Measurements from ENCODE around the gene ORAI3. TPM values are rescaled to one million over a fixed set of nuclear protein-coding genes. Genes with fewer than 3 reads are reported as not detected.
A peak's percentile ranks its signal among the peaks of the same experiment; 100 is the strongest.
"Not testable (repeated sequence)": the region's sequence is repeated elsewhere in the genome, so short reads cannot be mapped to it uniquely, and the experiment has no call there.

ORAI3 gene
- polyA plus RNA-seq, 4 donors: 6.2 to 38.1 (median 8.6) TPM

- WGBS, 3 donors: 59 to 67% (median 64%) methylated on average over 12 of the region's 12 CpGs
- FAIRE-seq: no peak
- H3K27ac ChIP-seq (ENCODE audit: low read depth in 1 of 3, low read length in 2 of 3): no peak overlapping the region
- H3K4me3 ChIP-seq (ENCODE audit: low read depth in 1 of 3, low read length in 3 of 3): no peak overlapping the region
- no peaks in the 10 kb centered on the region for H3K9me3 ChIP-seq (ENCODE audit: control insufficient read depth in 2 of 2, insufficient read depth in 1 of 2, low read depth in 1 of 2, low read length in 1 of 2)
- no peaks in the 10 kb centered on the region for H3K27me3 ChIP-seq (ENCODE audit: control insufficient read depth in 3 of 3, insufficient read depth in 3 of 3, low read length in 3 of 3)
- peaks cover 0 to 22% (median 0%) of the 10 kb centered on the region in 3 donors for H3K4me1 ChIP-seq (ENCODE audit: control insufficient read depth in 3 of 3, insufficient read depth in 2 of 3, low read depth in 1 of 3, low read length in 2 of 3)
- peaks cover 2 to 82% (median 5%) of the 10 kb centered on the region in 3 donors for H3K36me3 ChIP-seq (ENCODE audit: control insufficient read depth in 3 of 3, insufficient read depth in 2 of 3, low read depth in 1 of 3, low read length in 3 of 3)
- peak in 1 of 2 donors; percentile 56 for DNase-seq
Measured at GRCh38 chr16:30934827-30935557, 13.9 kb upstream of the ORAI3 start.

- Histone ChIP-seq H3K4me3 (ENCODE audit: low read depth in 1 of 3, low read length in 3 of 3) (no peak overlapping the region), H3K4me1 (ENCODE audit: control insufficient read depth in 3 of 3, insufficient read depth in 2 of 3, low read depth in 1 of 3, low read length in 2 of 3) (peaks cover 0 to 14% (median 5%) of the 10 kb centered on the region in 3 donors), H3K27me3 (ENCODE audit: control insufficient read depth in 3 of 3, insufficient read depth in 3 of 3, low read length in 3 of 3) (no peaks in the 10 kb centered on the region), H3K36me3 (ENCODE audit: control insufficient read depth in 3 of 3, insufficient read depth in 2 of 3, low read depth in 1 of 3, low read length in 3 of 3) (peaks cover 0 to 80% (median 2%) of the 10 kb centered on the region in 3 donors), H3K9me3 (ENCODE audit: control insufficient read depth in 2 of 2, insufficient read depth in 1 of 2, low read depth in 1 of 2, low read length in 1 of 2) (no peaks in the 10 kb centered on the region), H3K27ac (ENCODE audit: low read depth in 1 of 3, low read length in 2 of 3) (no peak overlapping the region)
- 47 to 68% (median 50%) methylated on average over 5 of the region's 5 CpGs for WGBS, 3 donors
- DNase-seq (no peak), FAIRE-seq (no peak)
Measured at GRCh38 chr16:30937692-30938091, 11.2 kb upstream of the ORAI3 start.

GRCh38 chr16:30939571-30939970 lies 9.3 kb upstream of the ORAI3 start:
- H3K9me3 ChIP-seq (ENCODE audit: control insufficient read depth in 2 of 2, insufficient read depth in 1 of 2, low read depth in 1 of 2, low read length in 1 of 2); FAIRE-seq; DNase-seq; H3K4me3 ChIP-seq (ENCODE audit: low read depth in 1 of 3, low read length in 3 of 3); H3K27ac ChIP-seq (ENCODE audit: low read depth in 1 of 3, low read length in 2 of 3); H3K27me3 ChIP-seq (ENCODE audit: control insufficient read depth in 3 of 3, insufficient read depth in 3 of 3, low read length in 3 of 3): not testable (repeated sequence)
- Histone ChIP-seq H3K36me3 (ENCODE audit: control insufficient read depth in 3 of 3, insufficient read depth in 2 of 3, low read depth in 1 of 3, low read length in 3 of 3) (peaks cover 0 to 78% (median 2%) of the 10 kb centered on the region in 3 donors), H3K4me1 (ENCODE audit: control insufficient read depth in 3 of 3, insufficient read depth in 2 of 3, low read depth in 1 of 3, low read length in 2 of 3) (peaks cover 0 to 22% (median 5%) of the 10 kb centered on the region in 3 donors)
- WGBS, 3 donors: 92 to 94% (median 93%) methylated on average over 8 of the region's 8 CpGs

- no peak for FAIRE-seq
Measured at GRCh38 chr16:30941600-30942425, 7.1 kb upstream of the ORAI3 start.

GRCh38 chr16:30942426-30942806 lies 6.5 kb upstream of the ORAI3 start:
- Histone ChIP-seq H3K4me1 (ENCODE audit: control insufficient read depth in 3 of 3, insufficient read depth in 2 of 3, low read depth in 1 of 3, low read length in 2 of 3) (peaks cover 0 to 22% (median 5%) of the 10 kb centered on the region in 3 donors), H3K4me3 (ENCODE audit: low read depth in 1 of 3, low read length in 3 of 3) (peak overlapping the region in 1 of 3 donors; percentile 15), H3K27ac (ENCODE audit: low read depth in 1 of 3, low read length in 2 of 3) (peak overlapping the region; percentile 68 to 88 (median 74)), H3K27me3 (ENCODE audit: control insufficient read depth in 3 of 3, insufficient read depth in 3 of 3, low read length in 3 of 3) (no peaks in the 10 kb centered on the region), H3K9me3 (ENCODE audit: control insufficient read depth in 2 of 2, insufficient read depth in 1 of 2, low read depth in 1 of 2, low read length in 1 of 2) (no peaks in the 10 kb centered on the region), H3K36me3 (ENCODE audit: control insufficient read depth in 3 of 3, insufficient read depth in 2 of 3, low read depth in 1 of 3, low read length in 3 of 3) (peaks cover 0 to 78% (median 2%) of the 10 kb centered on the region in 3 donors)
- DNase-seq: peak; percentile 63 to 75
- FAIRE-seq: no peak
- 32 to 69% (median 54%) methylated on average over 4 of the region's 4 CpGs for WGBS, 3 donors

More at GRCh38 chr16:30941600-30942425, 7.1 kb upstream of the ORAI3 start:
- peak overlapping the region; percentile 68 to 88 (median 74) for H3K27ac ChIP-seq (ENCODE audit: low read depth in 1 of 3, low read length in 2 of 3)
- peaks cover 0 to 22% (median 5%) of the 10 kb centered on the region in 3 donors for H3K4me1 ChIP-seq (ENCODE audit: control insufficient read depth in 3 of 3, insufficient read depth in 2 of 3, low read depth in 1 of 3, low read length in 2 of 3)
- peak; percentile 87 to 91 for DNase-seq
- WGBS, 3 donors: 12 to 21% (median 13%) methylated on average over 15 of the region's 15 CpGs
- no peaks in the 10 kb centered on the region for H3K9me3 ChIP-seq (ENCODE audit: control insufficient read depth in 2 of 2, insufficient read depth in 1 of 2, low read depth in 1 of 2, low read length in 1 of 2)
- H3K36me3 ChIP-seq (ENCODE audit: control insufficient read depth in 3 of 3, insufficient read depth in 2 of 3, low read depth in 1 of 3, low read length in 3 of 3): peaks cover 0 to 79% (median 2%) of the 10 kb centered on the region in 3 donors
- peak overlapping the region in 1 of 3 donors; percentile 15 for H3K4me3 ChIP-seq (ENCODE audit: low read depth in 1 of 3, low read length in 3 of 3)
- no peaks in the 10 kb centered on the region for H3K27me3 ChIP-seq (ENCODE audit: control insufficient read depth in 3 of 3, insufficient read depth in 3 of 3, low read length in 3 of 3)

GRCh38 chr16:30944352-30944751 lies 4.5 kb upstream of the ORAI3 start:
- no peak for FAIRE-seq
- peaks cover 0 to 72% (median 2%) of the 10 kb centered on the region in 3 donors for H3K36me3 ChIP-seq (ENCODE audit: control insufficient read depth in 3 of 3, insufficient read depth in 2 of 3, low read depth in 1 of 3, low read length in 3 of 3)

GRCh38 chr16:30946671-30947540 lies 2.0 kb upstream of the ORAI3 start:
- Histone ChIP-seq H3K4me3 (ENCODE audit: low read depth in 1 of 3, low read length in 3 of 3) (no peak overlapping the region), H3K36me3 (ENCODE audit: control insufficient read depth in 3 of 3, insufficient read depth in 2 of 3, low read depth in 1 of 3, low read length in 3 of 3) (peaks cover 0 to 62% (median 0%) of the 10 kb centered on the region in 3 donors), H3K27me3 (ENCODE audit: control insufficient read depth in 3 of 3, insufficient read depth in 3 of 3, low read length in 3 of 3) (no peaks in the 10 kb centered on the region), H3K9me3 (ENCODE audit: control insufficient read depth in 2 of 2, insufficient read depth in 1 of 2, low read depth in 1 of 2, low read length in 1 of 2) (no peaks in the 10 kb centered on the region), H3K4me1 (ENCODE audit: control insufficient read depth in 3 of 3, insufficient read depth in 2 of 3, low read depth in 1 of 3, low read length in 2 of 3) (peaks cover 0 to 39% (median 5%) of the 10 kb centered on the region in 3 donors), H3K27ac (ENCODE audit: low read depth in 1 of 3, low read length in 2 of 3) (no peak overlapping the region)
- DNase-seq (no peak), FAIRE-seq (no peak)
- WGBS, 3 donors: 91 to 92% (median 92%) methylated on average over 33 to 38 of the region's 38 CpGs

More at GRCh38 chr16:30944352-30944751, 4.5 kb upstream of the ORAI3 start:
- peaks cover 0 to 30% (median 5%) of the 10 kb centered on the region in 3 donors for H3K4me1 ChIP-seq (ENCODE audit: control insufficient read depth in 3 of 3, insufficient read depth in 2 of 3, low read depth in 1 of 3, low read length in 2 of 3)
- no peak for DNase-seq
- no peaks in the 10 kb centered on the region for H3K9me3 ChIP-seq (ENCODE audit: control insufficient read depth in 2 of 2, insufficient read depth in 1 of 2, low read depth in 1 of 2, low read length in 1 of 2)
- no peak overlapping the region for H3K4me3 ChIP-seq (ENCODE audit: low read depth in 1 of 3, low read length in 3 of 3)
- H3K27me3 ChIP-seq (ENCODE audit: control insufficient read depth in 3 of 3, insufficient read depth in 3 of 3, low read length in 3 of 3): no peaks in the 10 kb centered on the region
- H3K27ac ChIP-seq (ENCODE audit: low read depth in 1 of 3, low read length in 2 of 3): no peak overlapping the region

GRCh38 chr16:30947541-30947858 lies 1.4 kb upstream of the ORAI3 start:
- 78 to 83% (median 81%) methylated on average over 3 of the region's 3 CpGs for WGBS, 3 donors
- Histone ChIP-seq H3K4me3 (ENCODE audit: low read depth in 1 of 3, low read length in 3 of 3) (peak overlapping the region in 1 of 3 donors; percentile 60), H3K9me3 (ENCODE audit: control insufficient read depth in 2 of 2, insufficient read depth in 1 of 2, low read depth in 1 of 2, low read length in 1 of 2) (no peaks in the 10 kb centered on the region), H3K27ac (ENCODE audit: low read depth in 1 of 3, low read length in 2 of 3) (peak overlapping the region in 2 of 3 donors; percentile 41 to 48), H3K36me3 (ENCODE audit: control insufficient read depth in 3 of 3, insufficient read depth in 2 of 3, low read depth in 1 of 3, low read length in 3 of 3) (peaks cover 0 to 57% (median 0%) of the 10 kb centered on the region in 3 donors), H3K4me1 (ENCODE audit: control insufficient read depth in 3 of 3, insufficient read depth in 2 of 3, low read depth in 1 of 3, low read length in 2 of 3) (peaks cover 0 to 33% (median 1%) of the 10 kb centered on the region in 3 donors), H3K27me3 (ENCODE audit: control insufficient read depth in 3 of 3, insufficient read depth in 3 of 3, low read length in 3 of 3) (no peaks in the 10 kb centered on the region)
- DNase-seq (no peak), FAIRE-seq (no peak)

Data from small intestine (tissue), 7 donors.